GM19239 (cell line): ENCODE data around the gene MRPL1.
A peak's percentile ranks its signal among the peaks of the same experiment; 100 is the strongest.

Experiments used
- DNase-seq: peaks from one replicate; pipeline ENCODE4 v3.0.0; 2011; ENCODE audit warnings: low spot score; ENCODE audit not compliant: insufficient read length
- FAIRE-seq: peaks from 2 replicates; lab custom pipeline; 2011; peaks lifted over from hg19 to GRCh38; lab: Jason Lieb, UNC

MRPL1 gene

DNA sequence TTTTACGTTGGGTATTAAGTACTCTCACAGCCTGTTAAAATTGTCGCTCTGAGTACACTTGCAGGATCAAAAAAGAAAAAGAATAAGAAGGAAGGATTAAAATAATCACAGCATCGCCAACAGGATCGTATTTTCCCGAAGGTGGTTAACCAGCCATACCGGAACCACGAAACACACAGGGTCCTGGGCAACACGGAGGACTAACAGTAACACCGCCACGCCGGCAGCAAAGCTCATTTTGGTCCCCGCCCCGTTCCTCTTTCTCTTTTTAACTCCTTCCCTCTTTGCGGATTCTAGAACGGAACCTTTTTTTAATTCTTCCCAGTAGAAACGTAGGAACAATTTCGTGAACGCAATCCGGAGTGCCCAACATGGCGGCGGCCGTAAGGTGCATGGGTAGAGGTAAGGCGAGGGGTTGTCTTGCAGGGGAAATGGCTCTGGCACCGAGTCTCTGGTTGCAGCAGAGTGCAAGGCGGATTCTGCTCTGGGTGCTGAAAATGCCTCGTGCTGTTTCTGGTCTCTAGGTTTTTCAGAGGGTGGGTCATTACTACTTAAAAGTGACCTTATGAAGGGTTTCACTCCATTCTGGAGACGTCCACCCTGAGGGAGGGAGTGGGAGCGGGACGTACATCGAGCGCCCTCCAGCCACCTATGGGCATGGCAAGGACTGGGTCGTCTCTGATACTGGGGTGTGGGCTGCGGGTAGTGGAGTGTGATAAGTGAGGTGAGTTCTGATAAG, at the start of gene MRPL1:
Gene MRPL1, plus strand, starts transcription at position 353 of the 739 bp plus-strand sequence. Its CDS starts 19 bp downstream, at position 372.
- DNase-seq, result peak; percentile 40
- peak; percentile 96 for FAIRE-seq

DNA sequence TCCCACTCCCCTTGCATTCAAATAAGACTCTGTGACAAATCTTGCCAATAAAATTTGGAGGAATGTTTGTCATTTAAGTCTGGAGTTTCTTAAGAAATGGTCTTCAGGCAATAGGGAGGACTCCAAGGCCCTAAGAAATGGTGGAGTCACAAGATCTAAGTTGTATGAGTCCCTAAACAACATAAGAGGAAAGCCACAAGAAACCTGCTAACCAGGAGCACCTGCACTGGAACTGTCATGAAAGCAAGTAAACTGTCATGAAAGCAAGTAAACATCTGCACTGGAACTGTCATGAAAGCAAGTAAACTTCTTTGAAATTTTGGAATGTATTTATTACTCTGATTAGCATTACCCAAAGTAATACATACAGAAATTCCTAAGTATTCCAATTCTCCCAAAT, 47.0 kb upstream of the MRPL1 start:
- no peak for FAIRE-seq

GRCh38 chr4:77816546-77816945, 46.1 kb upstream of the MRPL1 start:
- DNase-seq (no peak), FAIRE-seq (no peak)

More for the DNA sequence above, 47.0 kb upstream of the MRPL1 start:
- DNase-seq, result no peak

DNA sequence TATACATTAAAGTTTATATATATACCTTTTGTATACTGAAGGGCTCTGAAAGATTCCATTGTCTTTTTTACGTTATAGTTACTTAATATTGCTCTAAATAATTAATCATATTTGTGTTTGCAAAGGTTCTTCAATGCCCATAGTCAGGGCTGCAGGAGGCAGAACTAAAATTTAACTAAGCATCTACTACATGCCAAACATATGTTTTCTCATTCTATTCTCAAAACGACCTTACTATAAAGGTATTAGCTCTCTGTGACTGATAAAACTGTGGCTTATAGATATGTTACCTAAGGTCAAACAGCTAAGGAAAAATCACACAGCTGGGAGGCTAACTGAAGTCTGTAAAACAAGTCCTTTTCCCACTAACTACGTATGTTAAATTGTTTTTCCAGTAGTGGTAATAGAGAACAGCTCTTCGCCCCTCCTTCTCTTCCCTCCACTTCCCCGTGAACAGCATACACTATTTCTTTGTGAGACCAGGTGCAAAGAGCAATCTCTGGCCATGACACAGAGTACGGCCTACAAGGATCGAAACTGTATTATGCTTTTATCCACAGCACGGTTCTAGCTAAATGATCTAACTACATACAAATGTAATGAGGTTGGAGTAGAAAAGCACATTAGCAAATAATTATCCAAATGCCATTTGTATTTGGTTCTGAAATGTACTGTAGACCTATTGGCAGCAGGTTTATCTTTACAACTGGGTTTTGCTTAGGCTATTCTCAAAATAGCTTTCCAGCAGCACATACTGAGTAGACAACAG, 45.1 kb upstream of the MRPL1 start:
- peak; percentile 53 for FAIRE-seq
- no peak for DNase-seq

DNA sequence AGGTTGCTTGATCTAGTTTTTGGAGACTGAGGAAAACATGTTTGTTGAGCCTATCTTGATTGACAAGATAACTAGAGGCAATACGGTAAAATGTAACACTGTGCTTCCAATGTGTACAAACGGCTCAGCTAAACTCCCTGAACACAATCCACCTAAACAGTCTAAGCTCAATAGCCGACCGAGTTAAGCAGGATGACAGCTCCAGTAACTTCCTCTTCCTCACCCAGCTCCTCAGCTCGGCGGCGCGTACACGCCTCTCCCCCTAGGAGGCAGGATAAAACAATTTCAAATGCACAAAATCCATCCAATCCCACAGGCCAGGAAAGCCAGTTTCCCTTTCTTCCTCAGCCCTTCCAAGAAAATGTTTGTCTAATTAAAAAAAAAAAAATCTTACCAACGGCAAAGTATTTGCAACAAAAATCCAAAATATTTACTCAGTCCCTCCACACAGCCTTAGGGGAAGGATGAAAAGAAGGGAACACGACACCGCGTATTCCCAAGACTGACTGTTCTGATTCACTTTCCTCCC, 44.5 kb upstream of the MRPL1 start:
- FAIRE-seq, result peak; percentile 33
- DNase-seq, result peak; percentile 17

DNA sequence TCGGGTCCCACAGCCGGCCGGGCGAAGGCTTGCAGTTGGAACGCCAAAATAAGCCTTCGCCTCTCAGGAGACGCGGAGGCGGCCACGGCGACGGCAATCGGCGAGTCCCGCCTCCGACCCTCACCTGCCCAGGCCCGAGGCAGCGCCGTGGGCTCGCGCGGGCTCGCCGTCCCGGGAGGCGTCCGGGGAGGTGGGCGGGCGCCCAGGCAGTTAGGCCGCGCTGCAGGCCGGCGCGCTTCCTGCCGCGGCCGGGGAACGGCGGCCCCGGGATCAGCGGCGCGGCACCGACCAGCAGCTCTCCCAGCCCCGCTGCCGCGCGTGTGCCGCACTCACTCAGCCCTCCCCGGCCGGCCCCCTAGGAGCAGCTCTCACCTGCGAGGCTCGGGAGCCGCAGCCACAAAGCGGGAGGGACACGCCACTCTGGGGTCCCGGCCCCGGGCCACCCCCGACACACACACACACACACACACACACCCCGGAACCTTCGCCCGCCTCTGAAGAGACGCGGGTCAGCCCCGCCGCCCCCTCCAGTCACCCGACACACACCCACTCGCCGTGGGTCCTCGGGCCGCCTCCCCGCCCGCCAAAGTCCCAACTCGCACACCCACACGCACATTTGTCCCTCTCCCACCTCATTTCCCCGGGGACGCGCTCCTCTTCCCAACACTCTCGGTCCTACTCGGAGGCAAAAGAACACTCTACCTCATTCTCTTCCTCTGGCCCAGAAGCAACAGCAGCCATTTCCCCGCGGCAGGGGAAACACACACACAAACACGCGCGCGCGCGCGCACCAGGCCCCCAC, 43.8 kb upstream of the MRPL1 start, which contains the start of gene CNOT6L:
Gene CNOT6L, minus strand, starts transcription at position 767 of the 802 bp plus-strand sequence. Its CDS starts 60 bp downstream, at position 707.
- DNase-seq (peak; percentile 41), FAIRE-seq (peak; percentile 72)

GRCh38 chr4:77819404-77819842, 43.2 kb upstream of the MRPL1 start:
- no peak for DNase-seq
- no peak for FAIRE-seq

DNA sequence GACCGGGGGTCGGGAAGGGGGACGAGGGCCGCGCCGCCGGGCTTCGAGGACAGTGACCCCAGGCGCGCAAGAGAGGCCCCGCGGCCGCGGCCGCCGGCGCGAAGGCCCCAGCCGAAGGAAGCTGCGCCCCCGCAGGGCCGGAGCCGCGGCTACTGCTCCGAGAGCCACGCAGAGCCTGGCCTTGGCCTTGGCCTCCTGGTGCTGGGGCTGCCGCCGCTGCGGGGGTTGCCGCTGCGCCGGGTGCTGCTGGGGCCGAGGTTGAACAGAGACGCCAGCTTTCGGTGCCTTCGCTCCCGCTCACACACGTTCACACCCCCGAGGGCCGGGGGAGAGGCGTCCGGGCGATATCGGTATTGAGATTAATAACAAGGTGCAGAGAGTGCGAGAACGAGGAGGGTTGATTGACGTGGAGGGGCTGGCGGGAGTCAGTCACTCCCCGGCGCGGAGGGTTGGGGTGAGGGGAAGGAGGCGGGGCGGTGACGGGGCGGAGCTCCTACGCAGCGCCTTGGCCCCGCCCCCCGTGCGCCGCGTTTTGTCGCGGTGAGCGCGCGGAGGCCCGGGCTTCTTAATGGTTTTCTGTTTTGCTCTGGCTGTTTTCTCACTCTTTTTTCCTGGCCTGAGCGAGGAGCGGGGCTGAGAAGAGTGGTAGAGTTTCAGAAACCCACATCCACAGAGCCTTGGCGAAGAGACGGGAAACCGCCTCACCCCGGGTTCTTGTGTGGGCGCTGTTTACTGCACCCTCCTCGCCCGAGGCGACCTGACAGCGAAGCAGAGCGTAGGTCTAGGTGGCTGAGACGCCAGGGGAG, 42.6 kb upstream of the MRPL1 start:
- DNase-seq (peak; percentile 81), FAIRE-seq (peak; percentile 86)

GRCh38 chr4:77820649-77821561, 41.7 kb upstream of the MRPL1 start:
- FAIRE-seq (peak; percentile 59), DNase-seq (no peak)

DNA sequence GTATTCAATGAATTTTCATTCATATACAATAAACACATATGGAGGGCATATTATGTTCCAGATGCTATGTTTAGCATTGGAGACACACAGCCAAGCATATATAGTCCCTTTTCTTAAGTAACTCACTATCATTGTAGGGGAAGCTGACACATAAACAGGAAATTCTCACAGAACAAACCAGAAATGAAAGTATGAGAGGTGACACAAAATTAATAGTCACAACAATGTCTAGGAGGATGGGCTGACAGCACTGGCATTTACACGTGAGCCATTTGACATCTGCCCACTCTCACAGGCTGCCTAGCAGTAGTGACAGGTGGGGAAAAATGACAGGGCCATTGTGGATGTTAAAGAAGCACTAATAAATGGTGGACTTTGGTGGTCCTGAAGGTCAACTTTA, 40.9 kb upstream of the MRPL1 start:
- DNase-seq (no peak), FAIRE-seq (peak; percentile 67)

DNA sequence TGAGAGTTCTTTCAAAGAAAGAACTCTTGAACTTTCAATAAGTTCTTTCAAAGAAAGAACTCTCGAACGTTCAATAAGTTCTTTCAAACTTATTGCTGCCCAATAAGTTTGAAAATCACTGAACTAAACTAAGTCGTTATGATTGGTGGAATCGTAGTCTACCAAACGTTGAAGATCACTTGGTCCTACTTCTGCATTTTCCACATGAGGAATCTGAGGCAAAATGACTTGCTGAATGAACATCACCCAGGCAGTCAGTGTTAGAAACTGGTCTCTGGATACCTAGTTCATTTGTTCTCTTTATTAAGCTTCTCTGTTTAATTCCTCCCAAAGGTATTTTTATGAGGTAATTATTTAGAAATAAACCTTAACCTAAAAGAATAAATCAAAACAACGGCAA, 36.4 kb upstream of the MRPL1 start:
- no peak for FAIRE-seq
- no peak for DNase-seq

DNA sequence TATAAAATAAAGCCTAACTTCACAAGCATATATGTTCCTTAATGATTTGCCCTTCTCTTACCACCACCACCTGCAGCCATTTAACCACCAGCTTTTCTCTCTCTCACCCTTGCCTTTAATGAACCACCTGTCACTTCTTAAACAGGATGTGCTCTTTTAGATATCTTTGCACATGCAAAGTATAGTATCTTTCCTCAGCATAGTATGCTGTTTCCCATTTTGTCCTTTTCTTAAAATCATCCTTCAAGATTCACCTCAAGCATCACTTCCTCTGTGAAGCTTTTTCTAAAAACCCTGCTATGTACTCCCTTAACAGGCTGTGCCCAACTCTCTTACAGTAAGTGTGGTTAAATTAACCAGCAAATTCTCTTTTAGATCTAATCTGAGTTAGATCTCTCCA, 35.3 kb upstream of the MRPL1 start:
- FAIRE-seq (no peak), DNase-seq (no peak)

DNA sequence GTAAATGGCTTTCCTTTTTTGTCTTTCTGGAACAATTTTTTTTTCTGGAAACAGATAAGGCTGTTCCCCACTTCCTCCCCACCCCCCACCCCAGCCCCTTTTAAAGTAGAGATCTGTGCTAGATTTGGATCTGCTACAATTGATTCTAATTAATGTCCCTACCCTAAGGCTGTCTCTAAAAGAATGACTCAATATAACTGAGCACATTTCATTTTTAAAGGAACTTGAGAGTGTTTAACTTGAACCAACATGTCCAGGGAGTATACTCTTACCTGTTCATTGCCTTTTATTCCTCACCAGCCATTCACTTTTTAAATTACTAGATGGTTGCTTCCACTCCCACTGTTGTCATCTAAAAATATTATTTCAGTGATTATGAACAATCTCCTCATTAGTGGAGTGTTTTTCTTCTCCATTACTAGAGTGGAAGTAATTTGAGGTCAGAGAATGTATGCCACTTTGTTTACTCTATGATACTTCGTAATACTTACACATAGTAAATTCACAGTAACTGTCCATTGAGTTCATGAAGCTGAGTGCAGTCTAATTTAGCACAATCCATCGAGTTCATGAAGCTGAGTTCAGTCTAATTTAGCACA, 29.4 kb upstream of the MRPL1 start:
- FAIRE-seq (no peak), DNase-seq (no peak)

DNA sequence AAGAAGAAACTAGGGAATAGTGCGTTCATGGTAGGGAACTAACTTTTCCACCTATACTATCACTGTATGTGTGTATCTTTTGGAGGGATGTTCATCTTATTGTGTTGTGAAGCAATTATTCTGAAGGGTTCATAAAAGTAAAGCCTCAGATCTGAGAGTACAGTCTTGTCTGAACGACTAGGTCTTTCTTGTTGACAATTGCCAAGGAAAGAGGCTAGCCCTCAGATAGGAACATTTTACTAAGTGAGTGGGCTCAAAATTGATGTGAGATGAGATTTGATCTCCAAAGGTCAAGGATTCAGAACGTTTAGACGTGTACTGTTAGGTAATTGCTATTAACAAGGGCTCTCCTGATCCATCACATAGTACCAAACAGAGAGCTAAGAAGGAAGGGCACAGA, 28.2 kb upstream of the MRPL1 start:
- FAIRE-seq (no peak), DNase-seq (no peak)

GRCh38 chr4:77843628-77844027, 19.0 kb upstream of the MRPL1 start:
- FAIRE-seq, result no peak
- no peak for DNase-seq

DNA sequence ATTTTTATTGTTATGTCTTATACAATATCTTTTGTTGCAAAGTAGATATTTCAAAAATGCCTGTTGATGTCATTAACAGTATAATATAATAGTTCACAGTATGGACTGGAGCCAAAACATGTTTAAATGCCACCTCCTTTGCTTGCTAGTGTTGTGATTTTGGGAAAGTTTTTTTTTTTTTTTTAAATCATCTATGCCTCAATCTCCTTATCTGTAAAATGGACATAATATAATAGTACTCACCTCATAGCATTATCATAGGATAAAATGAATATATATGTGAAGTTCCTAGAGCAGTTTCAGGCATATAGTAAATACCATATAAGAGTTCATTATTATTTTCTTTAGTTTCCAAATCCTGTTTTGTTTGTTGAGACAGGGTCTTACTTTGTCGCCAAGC, 18.3 kb upstream of the MRPL1 start:
- DNase-seq (no peak), FAIRE-seq (no peak)

- no peak for FAIRE-seq
These were observed 17.2 kb upstream of the MRPL1 start for GRCh38 chr4:77845400-77845799.

GRCh38 chr4:77845929-77846328, 16.7 kb upstream of the MRPL1 start:
- no peak for FAIRE-seq
- no peak for DNase-seq

More at GRCh38 chr4:77845400-77845799, 17.2 kb upstream of the MRPL1 start:
- DNase-seq, result no peak
